HCT116 (cell line): ENCODE data around the gene PSMB5. TPM values are rescaled to one million over a fixed set of nuclear protein-coding genes. Genes with fewer than 3 reads are reported as not detected.

Source experiments
- ATAC-seq: fragments of 200-7000 bp; cut with Tn5 transposase; 2 replicates; pipeline ENCODE4 v1.9.1; 2020; ENCODE audit warnings: mild to moderate bottlenecking, moderate library complexity
- BruUV-seq: library from RNA; stranded (reverse); fragments of 400-500 nt; replicated peaks from 2 replicates; lab custom pipeline; 2021; lab: Mats Ljungman, UMichigan
- CTCF ChIA-PET: fragments of 300-600 bp; sonication (Branson Sonifier 250); formaldehyde crosslinking; loops from one replicate; lab custom pipeline; 2021; ENCODE audit warnings: antibody characterized with exemption; lab: Charles Lee
- POLR2A ChIA-PET: fragments of 300-600, 350-600 bp; sonication (Branson Sonifier 250); formaldehyde crosslinking; loops from one replicate; lab custom pipeline; 2021; ENCODE audit warnings: antibody characterized with exemption; lab: Charles Lee
- RAD21 ChIA-PET, 2 experiments: fragments of 300-600 bp; sonication (Branson Sonifier 250); formaldehyde crosslinking; loops; one replicate each; lab custom pipeline; 2023; ENCODE audit warnings: low total read pairs in 2 of 2; ENCODE audit not compliant: uncharacterized antibody in 2 of 2, unreplicated experiment in 2 of 2, low non-redundant PET in 1 of 2; lab: Charles Lee
- DNase-seq: peaks from one replicate; pipeline ENCODE4 v3.0.0-alpha.2; 2010; ENCODE audit warnings: low read depth, low spot score
- H2AFZ ChIP-seq: fragments of 200-600 bp; shearing (Covaris generic), sonication (generic); 2 replicates; pipeline ENCODE4 v1.6.1; 2017; ENCODE audit warnings: low read depth, mixed run types, mixed read lengths, antibody characterized with exemption, low read length; ENCODE audit not compliant: poor library complexity, severe bottlenecking
- H3K27ac ChIP-seq: 2 replicates; pipeline ENCODE4 v1.5.1; 2012; ENCODE audit warnings: low read depth, low read length
- H3K27me3 ChIP-seq: fragments of 200-600 bp; sonication (generic); 2 replicates; pipeline ENCODE4 v1.6.1; 2016; ENCODE audit warnings: mixed run types, low read length, mixed read lengths; ENCODE audit not compliant: insufficient read depth
- H3K36me3 ChIP-seq, 2 experiments: fragments of 200-500 bp in 1 of 2; fragments of 200-600 bp in 1 of 2; sonication (Bioruptor generic) in 1 of 2; sonication (generic) in 1 of 2; 2 replicates each; pipeline versions ENCODE4 v1.5.1 to v1.6.1; 2014 to 2016; ENCODE audit warnings: low read length in 2 of 2, inconsistent platforms in 1 of 2, mixed read lengths in 1 of 2, mixed run types in 1 of 2; ENCODE audit not compliant: insufficient read depth in 2 of 2, control insufficient read depth in 1 of 2
- H3K4me1 ChIP-seq, 2 experiments: fragments of 200-600 bp in 1 of 2; sonication (generic) in 1 of 2; 2 replicates each; pipeline versions ENCODE4 v1.5.1 to v1.6.1; 2012 to 2017; ENCODE audit warnings: low read length in 2 of 2, inconsistent platforms in 1 of 2, mild to moderate bottlenecking in 1 of 2, mixed read lengths in 1 of 2, mixed run types in 1 of 2, moderate library complexity in 1 of 2; ENCODE audit not compliant: insufficient read depth in 2 of 2, control insufficient read depth in 1 of 2
- H3K4me2 ChIP-seq: fragments of 200-600 bp; sonication (generic); 2 replicates; pipeline ENCODE4 v1.6.1; 2017; ENCODE audit warnings: mixed run types, low read length, mixed read lengths
- H3K4me3 ChIP-seq, 2 experiments: fragments of 200-600 bp in 1 of 2; sonication (generic) in 1 of 2; replicated peaks in 1 of 2; 2 replicates each; pipeline ENCODE4 v1.5.1; 2011 to 2016; ENCODE audit warnings: low read length in 2 of 2, control low read depth in 1 of 2, low read depth in 1 of 2, mild to moderate bottlenecking in 1 of 2, mixed read lengths in 1 of 2, mixed run types in 1 of 2
- H3K79me2 ChIP-seq: fragments of 200-600 bp; sonication (generic); 2 replicates; pipeline ENCODE4 v1.6.1; 2017; ENCODE audit warnings: mild to moderate bottlenecking, mixed run types, low read length, moderate library complexity, mixed read lengths; ENCODE audit not compliant: insufficient read depth
- H3K9ac ChIP-seq: fragments of 200-600 bp; sonication (generic); 2 replicates; pipeline ENCODE4 v1.6.1; 2016; ENCODE audit warnings: low read length, mixed read lengths
- H3K9me2 ChIP-seq: fragments of 200-600 bp; sonication (generic), shearing (Covaris generic); 2 replicates; pipeline ENCODE4 v1.6.1; 2017; ENCODE audit warnings: mixed run types, mild to moderate bottlenecking, moderate library complexity; ENCODE audit not compliant: insufficient read depth
- H3K9me3 ChIP-seq, 2 experiments: fragments of 200-500 bp in 1 of 2; fragments of 200-600 bp in 1 of 2; sonication (Bioruptor generic) in 1 of 2; sonication (generic) in 1 of 2; 2 replicates each; pipeline ENCODE4 v1.6.1; 2014 to 2017; ENCODE audit warnings: low read length in 2 of 2, mixed read lengths in 2 of 2, inconsistent platforms in 1 of 2, low read depth in 1 of 2, mild to moderate bottlenecking in 1 of 2, mixed run types in 1 of 2, moderate library complexity in 1 of 2; ENCODE audit not compliant: control insufficient read depth in 1 of 2, insufficient read depth in 1 of 2
- H4K20me1 ChIP-seq: fragments of 200-600 bp; sonication (generic), shearing (Covaris generic); 2 replicates; pipeline ENCODE4 v1.6.1; 2017; ENCODE audit warnings: mixed run types, mild to moderate bottlenecking, moderate library complexity; ENCODE audit not compliant: insufficient read depth
- CBX3 ChIP-seq: IDR thresholded peaks from 2 replicates; pipeline ENCODE4 v1.6.1; 2012; ENCODE audit warnings: low read depth
- EGR1 ChIP-seq: IDR thresholded peaks from 2 replicates; pipeline ENCODE4 v1.6.1; 2012; ENCODE audit warnings: low read depth
- ELF1 ChIP-seq: IDR thresholded peaks from 2 replicates; pipeline ENCODE4 v1.6.1; 2012; ENCODE audit warnings: low read depth, borderline replicate concordance
- EZH2 ChIP-seq: fragments of 200-600 bp; sonication (generic); IDR thresholded peaks from 2 replicates; pipeline ENCODE4 v1.6.1; 2017; ENCODE audit warnings: antibody characterized with exemption, mixed run types
- FOSL1 ChIP-seq: IDR thresholded peaks from 2 replicates; pipeline ENCODE4 v1.6.1; 2012; ENCODE audit warnings: low read depth
- POLR2A ChIP-seq: IDR thresholded peaks from 2 replicates; pipeline ENCODE4 v1.7.0; 2011; ENCODE audit warnings: borderline replicate concordance; ENCODE audit not compliant: insufficient read depth, insufficient read length; ENCODE audit errors: extremely low read depth
- RAD21 ChIP-seq: IDR thresholded peaks from 2 replicates; pipeline ENCODE4 v1.6.1; 2012; ENCODE audit warnings: low read depth, mild to moderate bottlenecking
- SIN3A ChIP-seq: IDR thresholded peaks from 2 replicates; pipeline ENCODE4 v1.6.1; 2012; ENCODE audit warnings: low read depth
- SP1 ChIP-seq: IDR thresholded peaks from 2 replicates; pipeline ENCODE4 v1.6.1; 2012; ENCODE audit warnings: low read depth
- SRF ChIP-seq: IDR thresholded peaks from 2 replicates; pipeline ENCODE4 v1.6.1; 2012; ENCODE audit warnings: low read depth
- TCF7L2 ChIP-seq: IDR thresholded peaks from 2 replicates; pipeline ENCODE4 v1.7.0; 2011; ENCODE audit warnings: borderline replicate concordance, inconsistent platforms; ENCODE audit not compliant: insufficient read depth, insufficient read length; ENCODE audit errors: extremely low read depth
- ZFX ChIP-seq: fragments of 450-650 bp; IDR thresholded peaks from 2 replicates; pipeline ENCODE4 v1.6.1; 2017
- ZNF274 ChIP-seq: fragments of 200-500 bp; sonication (Bioruptor generic); IDR thresholded peaks from 2 replicates; pipeline ENCODE4 v1.6.1; 2014; ENCODE audit warnings: mild to moderate bottlenecking, low read depth, low read length, inconsistent platforms
- intact Hi-C: fragments of 100-400 bp; cut with micrococcal nuclease; formaldehyde crosslinking; loops from 2 replicates; pipeline ENCODE4 v1.10.0; 2022
- total RNA-seq: library from RNA; stranded (reverse); gene quantifications from one replicate; pipeline ENCODE4 v1.2.1, GENCODE V29; 2021; ENCODE audit not compliant: unreplicated experiment
- TF ChIP-seq, protein P1 (sequence below): IDR thresholded peaks from 2 replicates; pipeline ENCODE4 v1.6.1; 2012; ENCODE audit warnings: low read depth
- TF ChIP-seq, protein P2 (sequence below): IDR thresholded peaks from 2 replicates; pipeline ENCODE4 v1.6.1; 2012
- TF ChIP-seq, protein P3 (sequence below), 3 experiments: fragments of 200-600 bp in 1 of 3; sonication (generic) in 1 of 3; IDR thresholded peaks in 2 of 3; conservative IDR thresholded peaks in 1 of 3; 2 replicates each; pipeline ENCODE4 v1.5.1; 2012 to 2017; ENCODE audit warnings: low read depth in 2 of 3, low read length in 2 of 3, antibody characterized with exemption in 1 of 3, borderline replicate concordance in 1 of 3, control low read depth in 1 of 3, mild to moderate bottlenecking in 1 of 3, mixed read lengths in 1 of 3, mixed run types in 1 of 3, moderate library complexity in 1 of 3; ENCODE audit not compliant: insufficient read depth in 1 of 3
- TF ChIP-seq, protein P4 (sequence below): IDR thresholded peaks from 2 replicates; pipeline ENCODE4 v1.6.1; 2012
- TF ChIP-seq, protein P5 (sequence below): IDR thresholded peaks from 2 replicates; pipeline ENCODE4 v1.6.1; 2011; ENCODE audit warnings: mild to moderate bottlenecking, low read length, moderate library complexity; ENCODE audit not compliant: insufficient replicate concordance; ENCODE audit errors: extremely low read depth

Gene PSMB5
- total RNA-seq, 1 experiment from 2014 or later, result 212 TPM

DNA sequence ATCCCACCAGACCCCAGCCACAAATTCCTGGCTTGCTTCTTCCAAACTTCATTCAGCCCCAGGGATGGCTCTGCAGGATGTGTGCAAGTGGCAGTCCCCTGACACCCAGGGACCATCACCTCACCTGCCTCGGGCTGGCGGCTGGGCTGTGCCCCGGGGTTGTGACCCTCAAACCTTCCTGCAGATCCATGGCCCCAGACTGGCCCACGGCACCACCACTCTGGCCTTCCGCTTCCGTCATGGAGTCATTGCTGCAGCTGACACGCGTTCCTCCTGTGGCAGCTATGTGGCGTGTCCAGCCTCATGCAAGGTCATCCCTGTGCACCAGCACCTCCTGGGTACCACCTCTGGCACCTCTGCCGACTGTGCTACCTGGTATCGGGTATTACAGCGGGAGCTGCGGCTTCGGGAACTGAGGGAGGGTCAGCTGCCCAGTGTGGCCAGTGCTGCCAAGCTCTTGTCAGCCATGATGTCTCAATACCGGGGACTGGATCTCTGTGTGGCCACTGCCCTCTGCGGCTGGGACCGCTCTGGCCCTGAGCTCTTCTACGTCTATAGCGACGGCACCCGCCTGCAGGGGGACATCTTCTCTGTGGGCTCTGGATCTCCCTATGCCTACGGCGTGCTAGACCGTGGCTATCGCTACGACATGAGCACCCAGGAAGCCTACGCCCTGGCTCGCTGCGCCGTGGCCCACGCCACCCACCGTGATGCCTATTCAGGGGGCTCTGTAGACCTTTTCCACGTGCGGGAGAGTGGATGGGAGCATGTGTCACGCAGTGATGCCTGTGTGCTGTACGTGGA is 7.7 kb upstream of the PSMB5 start, which contains the start of gene PSMB11:
PSMB11 (plus strand) TSS at position 51 of the 804 bp plus-strand sequence; CDS start at position 65, 14 bp downstream.
- Histone ChIP-seq H3K4me3 (no peak within 1 kb of the TSS), H3K79me2 (no peaks in the 10 kb centered on the region), H3K4me1 (peaks cover 0 to 5% of the 10 kb centered on the region in 2 experiments; a peak in 1 of 4 replicates), H2AFZ (no peak within 1 kb of the TSS), H3K9me2 (no peaks in the 10 kb centered on the region), H3K27ac (no peak within 1 kb of the TSS), H3K9ac (no peak within 1 kb of the TSS), H3K9me3 (no peaks in the 10 kb centered on the region), H3K36me3 (no peaks in the 10 kb centered on the region), H3K27me3 (no peaks in the 10 kb centered on the region), H3K4me2 (no peak within 1 kb of the TSS), H4K20me1 (no peaks in the 10 kb centered on the region)
- TF ChIP-seq EGR1 (no peak), CBX3 (no peak), ZNF274 (no peak), SP1 (no peak), SIN3A (no peak), EZH2 (no peak), ELF1 (no peak), SRF (no peak), ZFX (no peak), RAD21 (no peak), POLR2A (no peak), FOSL1 (no peak), TCF7L2 (no peak)
- TF ChIP-seq, protein P1, sequence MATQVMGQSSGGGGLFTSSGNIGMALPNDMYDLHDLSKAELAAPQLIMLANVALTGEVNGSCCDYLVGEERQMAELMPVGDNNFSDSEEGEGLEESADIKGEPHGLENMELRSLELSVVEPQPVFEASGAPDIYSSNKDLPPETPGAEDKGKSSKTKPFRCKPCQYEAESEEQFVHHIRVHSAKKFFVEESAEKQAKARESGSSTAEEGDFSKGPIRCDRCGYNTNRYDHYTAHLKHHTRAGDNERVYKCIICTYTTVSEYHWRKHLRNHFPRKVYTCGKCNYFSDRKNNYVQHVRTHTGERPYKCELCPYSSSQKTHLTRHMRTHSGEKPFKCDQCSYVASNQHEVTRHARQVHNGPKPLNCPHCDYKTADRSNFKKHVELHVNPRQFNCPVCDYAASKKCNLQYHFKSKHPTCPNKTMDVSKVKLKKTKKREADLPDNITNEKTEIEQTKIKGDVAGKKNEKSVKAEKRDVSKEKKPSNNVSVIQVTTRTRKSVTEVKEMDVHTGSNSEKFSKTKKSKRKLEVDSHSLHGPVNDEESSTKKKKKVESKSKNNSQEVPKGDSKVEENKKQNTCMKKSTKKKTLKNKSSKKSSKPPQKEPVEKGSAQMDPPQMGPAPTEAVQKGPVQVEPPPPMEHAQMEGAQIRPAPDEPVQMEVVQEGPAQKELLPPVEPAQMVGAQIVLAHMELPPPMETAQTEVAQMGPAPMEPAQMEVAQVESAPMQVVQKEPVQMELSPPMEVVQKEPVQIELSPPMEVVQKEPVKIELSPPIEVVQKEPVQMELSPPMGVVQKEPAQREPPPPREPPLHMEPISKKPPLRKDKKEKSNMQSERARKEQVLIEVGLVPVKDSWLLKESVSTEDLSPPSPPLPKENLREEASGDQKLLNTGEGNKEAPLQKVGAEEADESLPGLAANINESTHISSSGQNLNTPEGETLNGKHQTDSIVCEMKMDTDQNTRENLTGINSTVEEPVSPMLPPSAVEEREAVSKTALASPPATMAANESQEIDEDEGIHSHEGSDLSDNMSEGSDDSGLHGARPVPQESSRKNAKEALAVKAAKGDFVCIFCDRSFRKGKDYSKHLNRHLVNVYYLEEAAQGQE, result no peak
- TF ChIP-seq, protein P2, sequence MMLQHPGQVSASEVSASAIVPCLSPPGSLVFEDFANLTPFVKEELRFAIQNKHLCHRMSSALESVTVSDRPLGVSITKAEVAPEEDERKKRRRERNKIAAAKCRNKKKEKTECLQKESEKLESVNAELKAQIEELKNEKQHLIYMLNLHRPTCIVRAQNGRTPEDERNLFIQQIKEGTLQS, result no peak
- TF ChIP-seq, protein P3, sequence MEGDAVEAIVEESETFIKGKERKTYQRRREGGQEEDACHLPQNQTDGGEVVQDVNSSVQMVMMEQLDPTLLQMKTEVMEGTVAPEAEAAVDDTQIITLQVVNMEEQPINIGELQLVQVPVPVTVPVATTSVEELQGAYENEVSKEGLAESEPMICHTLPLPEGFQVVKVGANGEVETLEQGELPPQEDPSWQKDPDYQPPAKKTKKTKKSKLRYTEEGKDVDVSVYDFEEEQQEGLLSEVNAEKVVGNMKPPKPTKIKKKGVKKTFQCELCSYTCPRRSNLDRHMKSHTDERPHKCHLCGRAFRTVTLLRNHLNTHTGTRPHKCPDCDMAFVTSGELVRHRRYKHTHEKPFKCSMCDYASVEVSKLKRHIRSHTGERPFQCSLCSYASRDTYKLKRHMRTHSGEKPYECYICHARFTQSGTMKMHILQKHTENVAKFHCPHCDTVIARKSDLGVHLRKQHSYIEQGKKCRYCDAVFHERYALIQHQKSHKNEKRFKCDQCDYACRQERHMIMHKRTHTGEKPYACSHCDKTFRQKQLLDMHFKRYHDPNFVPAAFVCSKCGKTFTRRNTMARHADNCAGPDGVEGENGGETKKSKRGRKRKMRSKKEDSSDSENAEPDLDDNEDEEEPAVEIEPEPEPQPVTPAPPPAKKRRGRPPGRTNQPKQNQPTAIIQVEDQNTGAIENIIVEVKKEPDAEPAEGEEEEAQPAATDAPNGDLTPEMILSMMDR (IDR thresholded peaks at IDR 0.05 in 2 of 3, conservative IDR thresholded peaks at IDR 0.05 in 1 of 3; ENCODE audit: borderline replicate concordance in 1 of 3, insufficient read depth in 1 of 3, low read depth in 2 of 3, low read length in 2 of 3), result no peak
- TF ChIP-seq, protein P4, sequence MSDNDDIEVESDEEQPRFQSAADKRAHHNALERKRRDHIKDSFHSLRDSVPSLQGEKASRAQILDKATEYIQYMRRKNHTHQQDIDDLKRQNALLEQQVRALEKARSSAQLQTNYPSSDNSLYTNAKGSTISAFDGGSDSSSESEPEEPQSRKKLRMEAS, result no peak
- TF ChIP-seq, protein P5, sequence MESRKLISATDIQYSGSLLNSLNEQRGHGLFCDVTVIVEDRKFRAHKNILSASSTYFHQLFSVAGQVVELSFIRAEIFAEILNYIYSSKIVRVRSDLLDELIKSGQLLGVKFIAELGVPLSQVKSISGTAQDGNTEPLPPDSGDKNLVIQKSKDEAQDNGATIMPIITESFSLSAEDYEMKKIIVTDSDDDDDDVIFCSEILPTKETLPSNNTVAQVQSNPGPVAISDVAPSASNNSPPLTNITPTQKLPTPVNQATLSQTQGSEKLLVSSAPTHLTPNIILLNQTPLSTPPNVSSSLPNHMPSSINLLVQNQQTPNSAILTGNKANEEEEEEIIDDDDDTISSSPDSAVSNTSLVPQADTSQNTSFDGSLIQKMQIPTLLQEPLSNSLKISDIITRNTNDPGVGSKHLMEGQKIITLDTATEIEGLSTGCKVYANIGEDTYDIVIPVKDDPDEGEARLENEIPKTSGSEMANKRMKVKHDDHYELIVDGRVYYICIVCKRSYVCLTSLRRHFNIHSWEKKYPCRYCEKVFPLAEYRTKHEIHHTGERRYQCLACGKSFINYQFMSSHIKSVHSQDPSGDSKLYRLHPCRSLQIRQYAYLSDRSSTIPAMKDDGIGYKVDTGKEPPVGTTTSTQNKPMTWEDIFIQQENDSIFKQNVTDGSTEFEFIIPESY, result no peak
- POLR2A ChIA-PET, result no interaction called here
- ATAC-seq (no peak), DNase-seq (no peak)
- BruUV-seq, result no TSS peak
- intact Hi-C loops, result no loop called here
- CTCF ChIA-PET, result no interaction called here
- RAD21 ChIA-PET, result no interaction called here
